Measurements from ENCODE around the gene PHRF1. TPM values are rescaled to one million over a fixed set of nuclear protein-coding genes. Genes with fewer than 3 reads are reported as not detected.

PHRF1 gene
- total RNA-seq, 1 experiment from 2014 or later = 48.9 TPM

- Histone ChIP-seq H3K79me1 (ENCODE audit: insufficient read depth, low read depth, low read length, poor library complexity, severe bottlenecking) (no peaks in the 10 kb centered on the region), H3K27me3 (ENCODE audit: insufficient read depth, low read length) (no peaks in the 10 kb centered on the region), H3K9ac (ENCODE audit: extremely low read depth, insufficient read length, low read length) (no peak overlapping the region), H3K23ac (ENCODE audit: insufficient read length, low read depth, low read length) (no peak overlapping the region), H3K4ac (ENCODE audit: low read depth, low read length) (no peak overlapping the region), H3K9me3 (ENCODE audit: control insufficient read depth, low read depth, low read length) (no peaks in the 10 kb centered on the region), H2BK12ac (ENCODE audit: insufficient read length, low read depth, low read length) (no peak overlapping the region), H3K56ac (ENCODE audit: insufficient read length, low read depth, low read length) (no peak overlapping the region), H2AK5ac (ENCODE audit: insufficient read length, low read length) (no peak overlapping the region), H3K79me2 (ENCODE audit: insufficient read depth, low read length) (no peaks in the 10 kb centered on the region), H4K8ac (replicated peaks; ENCODE audit: insufficient read length, low read depth, low read length) (no peak overlapping the region), H3K23me2 (ENCODE audit: insufficient read length, low read depth, low read length, poor library complexity, severe bottlenecking) (peaks cover 19% of the 10 kb centered on the region), H2BK5ac (ENCODE audit: insufficient read length, low read length) (no peak overlapping the region), H3K27ac (ENCODE audit: insufficient read length, low read depth, low read length) (no peak overlapping the region), H2BK15ac (ENCODE audit: low read depth, low read length) (no peak overlapping the region), H3T11ph (ENCODE audit: low read length) (no peak overlapping the region), H4K20me1 (ENCODE audit: control insufficient read depth, insufficient read depth, insufficient read length) (no peaks in the 10 kb centered on the region), H3K4me2 (ENCODE audit: insufficient read depth, insufficient read length, low read length) (peak overlapping the region; percentile 47), H2BK20ac (ENCODE audit: low read depth, low read length, poor library complexity, severe bottlenecking) (no peak overlapping the region), H3K4me1 (ENCODE audit: insufficient read depth, low read length) (no peaks in the 10 kb centered on the region), H3K14ac (ENCODE audit: insufficient read depth, low read length) (no peak overlapping the region), H2BK120ac (ENCODE audit: low read depth, low read length, poor library complexity, severe bottlenecking) (no peak overlapping the region), H2AFZ (ENCODE audit: low read length) (no peak overlapping the region), H3K18ac (ENCODE audit: insufficient read length, low read depth, low read length) (no peak overlapping the region), H4K91ac (ENCODE audit: insufficient read length, low read depth, low read length) (no peak overlapping the region), H4K5ac (ENCODE audit: insufficient read length, low read depth, low read length) (no peak overlapping the region)
- peak; percentile 37 for DNase-seq
- WGBS (ENCODE audit: extremely low coverage, insufficient read length, low lambda C conversion rate) = no CpG with 5 or more reads among the region's 66 CpGs
- H3K27ac Mint-ChIP-seq = no peak overlapping the region
- H3K36me3 Mint-ChIP-seq (ENCODE audit: insufficient read depth in 1 of 3, low read depth in 3 of 3) = peaks cover 5 to 18% (median 10%) of the 10 kb centered on the region in 3 experiments; a peak in 5 of 7 replicates
- peak overlapping the region; percentile 65 to 76 for H3K4me3 Mint-ChIP-seq
- TF ChIP-seq, protein P1, sequence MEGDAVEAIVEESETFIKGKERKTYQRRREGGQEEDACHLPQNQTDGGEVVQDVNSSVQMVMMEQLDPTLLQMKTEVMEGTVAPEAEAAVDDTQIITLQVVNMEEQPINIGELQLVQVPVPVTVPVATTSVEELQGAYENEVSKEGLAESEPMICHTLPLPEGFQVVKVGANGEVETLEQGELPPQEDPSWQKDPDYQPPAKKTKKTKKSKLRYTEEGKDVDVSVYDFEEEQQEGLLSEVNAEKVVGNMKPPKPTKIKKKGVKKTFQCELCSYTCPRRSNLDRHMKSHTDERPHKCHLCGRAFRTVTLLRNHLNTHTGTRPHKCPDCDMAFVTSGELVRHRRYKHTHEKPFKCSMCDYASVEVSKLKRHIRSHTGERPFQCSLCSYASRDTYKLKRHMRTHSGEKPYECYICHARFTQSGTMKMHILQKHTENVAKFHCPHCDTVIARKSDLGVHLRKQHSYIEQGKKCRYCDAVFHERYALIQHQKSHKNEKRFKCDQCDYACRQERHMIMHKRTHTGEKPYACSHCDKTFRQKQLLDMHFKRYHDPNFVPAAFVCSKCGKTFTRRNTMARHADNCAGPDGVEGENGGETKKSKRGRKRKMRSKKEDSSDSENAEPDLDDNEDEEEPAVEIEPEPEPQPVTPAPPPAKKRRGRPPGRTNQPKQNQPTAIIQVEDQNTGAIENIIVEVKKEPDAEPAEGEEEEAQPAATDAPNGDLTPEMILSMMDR (conservative IDR thresholded peaks at IDR 0.05) = no peak
- H3K9me3 Mint-ChIP-seq = peaks cover 0 to 2% of the 10 kb centered on the region in 2 experiments; a peak in 1 of 5 replicates
- peaks cover 6 to 8% of the 10 kb centered on the region in 2 experiments; a peak in 2 of 4 replicates for H3K4me1 Mint-ChIP-seq
- peaks cover 16% of the 10 kb centered on the region for H3K27me3 Mint-ChIP-seq (ENCODE audit: low read depth)
These were observed 41.7 kb upstream of the PHRF1 start for GRCh38 chr11:534396-535209.
